Activated naive CD4-positive, alpha-beta T cell treated with anti-CD3 and anti-CD28 coated beads for 36 hours (primary cell): ENCODE results near the gene MICA. TPM values are rescaled to one million over a fixed set of nuclear protein-coding genes. Genes with fewer than 3 reads are reported as not detected.
"Not testable (repeated sequence)": the region's sequence is repeated elsewhere in the genome, so short reads cannot be mapped to it uniquely, and the experiment has no call there.

Experiments
- CTCF ChIA-PET: fragments of 350-600 bp; sonication (Branson Sonifier 250); formaldehyde crosslinking; loops from one replicate; lab custom pipeline; 2021; ENCODE audit warnings: antibody characterized with exemption; lab: Charles Lee
- DNase-seq: peaks from one replicate; pipeline ENCODE4 v3.0.0-alpha.2; 2020
- H3K27ac Mint-ChIP-seq: one replicate; pipeline ENCODE4 v1.8.0; 2021; ENCODE audit warnings: mild to moderate bottlenecking, mixed read lengths
- H3K27me3 Mint-ChIP-seq: one replicate; pipeline ENCODE4 v1.8.0; 2021; ENCODE audit warnings: low read depth, mixed read lengths
- H3K36me3 Mint-ChIP-seq: one replicate; pipeline ENCODE4 v1.8.0; 2021; ENCODE audit warnings: low read depth, mixed read lengths
- H3K4me1 Mint-ChIP-seq: one replicate; pipeline ENCODE4 v1.8.0; 2021; ENCODE audit warnings: low read depth, mixed read lengths
- H3K4me3 Mint-ChIP-seq: one replicate; pipeline ENCODE4 v1.8.0; 2021; ENCODE audit warnings: mild to moderate bottlenecking, moderate library complexity, mixed read lengths
- H3K9me3 Mint-ChIP-seq: one replicate; pipeline ENCODE4 v1.8.0; 2021; ENCODE audit warnings: mixed read lengths
- intact Hi-C: fragments of 100-400 bp; cut with micrococcal nuclease; formaldehyde crosslinking; loops from one replicate; pipeline ENCODE4 v1.15.1; 2023
- total RNA-seq, 2 experiments: library from RNA; stranded (reverse); gene quantifications; one replicate each; pipeline ENCODE4 v1.2.3, GENCODE V29; 2021

MICA gene
- total RNA-seq, 2 experiments from 2014 or later: 10.2 to 10.4 TPM

- Mint-ChIP-seq H3K27me3 (peaks cover 30% of the 10 kb centered on the region), H3K36me3 (no peaks in the 10 kb centered on the region), H3K9me3 (peaks cover 4% of the 10 kb centered on the region), H3K27ac (no peak overlapping the region), H3K4me3 (no peak overlapping the region), H3K4me1 (peaks cover 4% of the 10 kb centered on the region)
- CTCF ChIA-PET: interaction anchor here (0.6 to 2.0 kb wide), 17 partner anchors 8 to 597 kb away, joined by 3 to 44 read pairs (median 4); partner anchors contain the start of gene MICA
- peak; percentile 89 for DNase-seq
- intact Hi-C loops: loop anchor here (1.0 kb wide), 1 partner anchor 44 kb away; no protein-coding TSS in a partner anchor
Measured at GRCh38 chr6:31441365-31442267, 38.2 kb downstream of the MICA start.

DNA sequence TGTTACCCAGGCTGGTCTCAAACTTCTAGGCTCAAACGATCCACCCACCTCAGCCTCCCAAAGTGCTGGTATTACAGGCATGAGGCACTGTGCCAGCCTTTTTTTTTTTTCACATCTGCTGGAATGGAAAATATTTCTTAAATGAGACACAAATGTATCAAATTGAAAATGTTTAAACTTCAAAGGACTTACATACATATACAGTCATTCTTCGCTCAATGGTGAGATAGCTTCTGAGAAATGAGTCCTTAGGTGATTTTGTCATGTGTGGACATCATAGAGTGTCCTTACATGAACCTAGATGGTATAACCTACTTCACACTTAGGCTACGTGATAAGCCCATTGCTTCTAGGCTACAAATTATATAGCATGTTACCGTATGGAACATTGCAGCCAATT is 43.1 kb downstream of the MICA start:
- DNase-seq: no peak
- no peak overlapping the region for H3K27ac Mint-ChIP-seq
- H3K4me3 Mint-ChIP-seq: no peak overlapping the region
- peaks cover 6% of the 10 kb centered on the region for H3K27me3 Mint-ChIP-seq
- CTCF ChIA-PET: no interaction called here
- H3K36me3 Mint-ChIP-seq: no peaks in the 10 kb centered on the region
- peaks cover 3% of the 10 kb centered on the region for H3K4me1 Mint-ChIP-seq
- intact Hi-C loops: no loop called here
- H3K9me3 Mint-ChIP-seq: no peaks in the 10 kb centered on the region

DNA sequence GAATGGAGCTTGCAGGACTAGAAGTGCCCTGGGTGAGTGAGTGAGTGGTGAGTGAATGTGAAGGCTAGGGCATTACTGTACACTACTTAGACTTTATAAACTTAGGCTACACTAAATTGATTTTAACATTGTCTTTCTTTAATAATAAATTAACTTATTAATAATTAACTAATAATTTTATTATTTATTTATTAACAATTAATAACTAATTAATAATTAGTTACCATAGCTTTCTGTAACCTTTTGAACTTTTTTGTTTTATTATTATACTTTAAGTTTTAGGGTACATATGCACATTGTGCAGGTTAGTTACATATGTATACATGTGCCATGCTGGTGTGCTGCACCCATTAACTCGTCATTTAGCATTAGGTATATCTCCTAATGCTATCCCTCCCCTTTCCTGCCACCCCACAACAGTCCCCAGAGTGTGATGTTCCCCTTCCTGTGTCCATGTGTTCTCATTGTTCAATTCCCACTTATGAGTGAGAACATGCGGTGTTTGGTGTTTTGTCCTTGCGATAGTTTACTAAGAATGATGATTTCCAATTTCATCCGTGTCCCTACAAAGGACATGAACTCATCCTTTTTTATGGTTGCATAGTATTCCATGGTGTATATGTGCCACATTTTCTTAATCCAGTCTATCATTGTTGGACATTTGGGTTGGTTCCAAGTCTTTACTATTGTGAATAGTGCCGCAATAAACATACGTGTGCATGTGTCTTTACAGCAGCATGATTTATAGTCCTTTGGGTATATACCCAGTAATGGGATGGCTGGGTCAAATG is 43.8 kb downstream of the MICA start:
- H3K4me3 Mint-ChIP-seq, intact Hi-C loops, H3K36me3 Mint-ChIP-seq, H3K27me3 Mint-ChIP-seq, H3K4me1 Mint-ChIP-seq, DNase-seq, H3K9me3 Mint-ChIP-seq, CTCF ChIA-PET, H3K27ac Mint-ChIP-seq: not testable (repeated sequence)

- Mint-ChIP-seq H3K4me1 (peaks cover 3% of the 10 kb centered on the region), H3K4me3 (no peak overlapping the region), H3K27ac (no peak overlapping the region), H3K27me3 (peaks cover 5% of the 10 kb centered on the region), H3K36me3 (no peaks in the 10 kb centered on the region), H3K9me3 (peaks cover 6% of the 10 kb centered on the region)
- intact Hi-C loops: no loop called here
- no peak for DNase-seq
- CTCF ChIA-PET: no interaction called here
Measured at GRCh38 chr6:31450751-31451150, 47.4 kb downstream of the MICA start.

GRCh38 chr6:31452859-31453258 is 49.5 kb downstream of the MICA start:
- Mint-ChIP-seq H3K9me3 (peaks cover 6% of the 10 kb centered on the region), H3K27me3 (peaks cover 5% of the 10 kb centered on the region), H3K4me3 (no peak overlapping the region), H3K4me1 (peaks cover 3% of the 10 kb centered on the region), H3K27ac (no peak overlapping the region), H3K36me3 (no peaks in the 10 kb centered on the region)
- CTCF ChIA-PET: interaction anchor here (0.7 kb wide), 1 partner anchor 11 kb away, joined by 3 read pairs; no protein-coding TSS in a partner anchor
- intact Hi-C loops: no loop called here
- no peak for DNase-seq

DNA sequence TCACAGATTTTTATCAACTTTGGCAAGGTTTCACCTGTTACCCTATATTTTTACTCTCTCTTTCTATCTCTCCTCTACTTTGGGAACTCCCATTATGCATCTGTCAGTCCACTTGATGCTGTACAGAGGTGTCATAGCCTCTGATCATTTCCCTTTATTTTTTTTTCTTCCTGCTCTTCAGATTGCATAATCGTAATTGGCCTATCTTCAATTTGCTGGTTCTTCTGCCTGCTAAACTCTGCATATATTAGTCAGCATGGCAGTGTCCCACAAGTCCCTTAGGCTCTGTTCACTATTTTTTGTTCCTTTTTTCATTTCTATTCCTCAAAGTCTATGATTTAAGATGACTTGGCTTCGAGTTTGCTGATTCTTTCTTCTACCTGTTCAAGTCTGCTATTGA is 49.9 kb downstream of the MICA start:
- Mint-ChIP-seq H3K36me3 (no peaks in the 10 kb centered on the region), H3K9me3 (peaks cover 6% of the 10 kb centered on the region), H3K27ac (no peak overlapping the region), H3K27me3 (peaks cover 5% of the 10 kb centered on the region), H3K4me1 (peaks cover 3% of the 10 kb centered on the region), H3K4me3 (no peak overlapping the region)
- CTCF ChIA-PET: no interaction called here
- DNase-seq: no peak
- intact Hi-C loops: no loop called here

DNA sequence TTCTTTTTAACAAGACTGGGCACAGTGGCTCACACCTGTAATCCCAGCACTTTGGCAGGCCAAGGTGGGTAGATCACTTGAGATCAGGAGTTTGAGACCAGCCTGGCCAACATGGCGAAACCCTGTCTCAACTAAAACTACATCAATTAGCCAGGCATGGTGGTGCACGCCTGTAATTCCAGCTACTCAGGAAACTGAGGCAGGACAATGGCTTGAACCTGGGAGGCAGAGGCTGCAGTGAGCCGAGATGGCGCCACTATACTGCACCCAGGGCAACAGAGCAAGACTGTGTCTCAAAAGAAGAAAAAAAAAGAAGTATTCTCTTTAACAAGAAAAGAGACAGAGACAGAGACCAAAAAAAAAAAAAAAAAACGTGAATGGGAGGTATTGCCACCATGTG is 56.5 kb downstream of the MICA start:
- peaks cover 25% of the 10 kb centered on the region for H3K4me1 Mint-ChIP-seq
- H3K27me3 Mint-ChIP-seq, H3K4me3 Mint-ChIP-seq, CTCF ChIA-PET, H3K9me3 Mint-ChIP-seq, H3K27ac Mint-ChIP-seq, DNase-seq: not testable (repeated sequence)
- intact Hi-C loops: loop anchor here (5.0 kb wide), 2 partner anchors 37 to 258 kb away; partner anchors contain the start of gene MICB
- H3K36me3 Mint-ChIP-seq: peaks cover 19% of the 10 kb centered on the region

- Mint-ChIP-seq H3K27ac (no peak overlapping the region), H3K9me3 (no peaks in the 10 kb centered on the region), H3K27me3 (no peaks in the 10 kb centered on the region), H3K36me3 (peaks cover 26% of the 10 kb centered on the region), H3K4me3 (no peak overlapping the region), H3K4me1 (peaks cover 31% of the 10 kb centered on the region)
- no peak for DNase-seq
- intact Hi-C loops: loop anchor here (5.0 kb wide), 2 partner anchors 37 to 258 kb away; partner anchors contain the start of gene MICB
- CTCF ChIA-PET: no interaction called here
Measured at GRCh38 chr6:31460361-31461025, 57.1 kb downstream of the MICA start.

DNA sequence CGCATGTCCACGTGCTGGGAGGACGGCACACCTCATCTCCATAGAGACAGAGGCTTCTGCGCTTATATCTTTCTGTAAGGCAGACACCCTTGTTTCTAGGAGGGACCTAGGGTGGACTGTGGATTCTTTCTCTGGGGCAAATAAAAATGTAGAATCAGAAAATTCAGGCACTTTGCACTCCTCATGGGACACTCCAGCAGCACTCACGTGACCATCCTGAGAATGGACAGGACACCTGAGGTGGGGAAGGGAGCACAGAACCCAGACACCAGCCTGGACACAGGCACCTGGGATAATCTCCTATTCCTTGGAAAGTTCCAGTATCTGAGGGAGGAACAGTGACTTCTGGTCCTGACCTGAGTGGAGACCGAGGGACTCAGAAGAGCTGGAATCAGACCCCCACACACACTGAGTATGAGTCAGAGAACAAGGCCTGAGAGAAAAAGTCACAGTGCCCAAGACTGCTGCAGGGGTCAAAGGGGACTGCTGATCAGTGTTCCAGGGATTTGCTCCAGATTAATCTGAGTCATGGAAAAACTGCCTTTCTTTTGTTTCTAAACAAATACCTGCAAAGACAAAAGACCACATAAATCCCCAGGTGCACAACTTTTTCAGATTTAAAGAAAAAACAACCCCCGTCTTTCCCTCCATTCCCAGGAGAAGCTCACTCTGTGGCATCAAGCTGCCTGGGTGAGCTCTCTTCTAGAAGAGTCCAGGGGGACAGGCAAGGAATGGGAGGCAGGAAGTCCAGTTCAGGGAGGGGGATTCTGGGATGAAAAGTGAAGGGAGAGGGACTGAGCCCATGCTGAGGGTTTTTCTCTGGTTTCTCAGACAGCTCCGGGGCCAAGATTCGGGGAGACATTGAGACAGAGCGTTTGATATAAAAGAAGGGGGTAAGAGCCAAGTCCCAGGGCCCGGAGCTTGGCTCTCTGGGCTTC is 58.9 kb downstream of the MICA start:
- peaks cover 49% of the 10 kb centered on the region for H3K4me1 Mint-ChIP-seq
- peak overlapping the region; percentile 99 for H3K4me3 Mint-ChIP-seq
- intact Hi-C loops: loop anchor here (5.0 kb wide), 2 partner anchors 35 to 260 kb away; partner anchors contain the start of gene MICB
- peaks cover 32% of the 10 kb centered on the region for H3K36me3 Mint-ChIP-seq
- H3K27me3 Mint-ChIP-seq: no peaks in the 10 kb centered on the region
- H3K9me3 Mint-ChIP-seq: no peaks in the 10 kb centered on the region
- peak overlapping the region; percentile 98 for H3K27ac Mint-ChIP-seq
- CTCF ChIA-PET: interaction anchor here (0.6 to 1.2 kb wide), 6 partner anchors 20 to 328 kb away, joined by 3 to 6 read pairs (median 4); partner anchors contain the start of genes ATP6V1G2 and NFKBIL1
- DNase-seq: no peak

DNA sequence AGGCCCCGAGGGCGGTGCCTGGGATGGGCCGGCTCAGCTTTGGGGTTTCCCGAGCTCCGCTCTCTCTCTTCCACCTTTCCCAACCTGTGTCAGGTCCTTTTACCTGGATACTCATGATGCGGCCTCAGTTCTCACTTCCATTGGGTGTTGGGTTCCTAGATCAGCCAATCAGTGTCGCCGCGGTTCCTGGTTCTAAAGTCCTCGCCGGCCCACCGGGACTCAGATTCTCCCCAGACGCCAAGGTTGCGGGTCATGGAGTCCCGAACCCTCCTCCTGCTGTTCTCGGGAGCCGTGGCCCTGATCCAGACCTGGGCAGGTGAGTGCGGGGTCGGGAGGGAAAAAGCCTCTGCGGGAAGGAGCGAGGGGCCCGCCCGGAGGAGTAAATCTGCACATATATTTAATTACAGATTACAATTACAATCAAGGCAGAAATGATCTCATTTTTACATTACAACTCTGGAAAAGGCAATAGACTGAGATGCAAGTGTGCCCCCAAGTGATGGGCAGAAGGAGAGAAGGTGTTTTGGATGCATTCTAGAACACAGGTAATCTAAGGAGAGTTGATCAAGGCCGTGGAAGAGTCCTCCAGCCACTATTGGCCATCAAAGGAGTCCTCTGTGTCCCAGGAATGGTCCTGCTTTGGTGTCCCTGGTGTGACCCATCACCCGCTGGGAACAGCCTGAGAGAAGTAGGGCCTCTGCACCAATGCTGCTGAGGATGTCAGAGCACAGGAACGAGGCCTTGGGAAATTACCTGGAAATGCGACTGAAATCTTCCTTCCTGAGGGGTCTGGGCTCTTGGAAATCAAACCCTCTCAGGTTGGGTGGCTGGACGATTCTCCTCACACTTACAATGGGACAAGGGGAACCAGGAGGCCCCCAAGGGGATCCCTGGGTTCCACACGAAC is 59.8 kb downstream of the MICA start:
- H3K9me3 Mint-ChIP-seq: no peaks in the 10 kb centered on the region
- CTCF ChIA-PET: interaction anchor here (0.7 to 1.2 kb wide), 3 partner anchors 21 to 84 kb away, joined by 4 to 6 read pairs (median 5); partner anchors contain the start of genes ATP6V1G2 and NFKBIL1
- intact Hi-C loops: loop anchor here (5.0 kb wide), 2 partner anchors 34 to 261 kb away; partner anchors contain the start of gene MICB
- H3K36me3 Mint-ChIP-seq: peaks cover 33% of the 10 kb centered on the region
- H3K4me1 Mint-ChIP-seq: peaks cover 58% of the 10 kb centered on the region
- H3K27ac Mint-ChIP-seq: peak overlapping the region; percentile 98
- peak; percentile 96 for DNase-seq
- H3K4me3 Mint-ChIP-seq: peak overlapping the region; percentile 99
- no peaks in the 10 kb centered on the region for H3K27me3 Mint-ChIP-seq
